Measurements from ENCODE around the gene WDFY1.

The WDFY1 gene

GRCh38 chr2:223944703-223945531 is at the start of gene WDFY1:
Gene WDFY1, minus strand, starts transcription at chr2:223945335. Its CDS starts 51 bp downstream, at chr2:223945284.
- DNase-seq: peak; percentile 90
- in situ Hi-C loops (cut with HindIII; ENCODE audit: low pct_ligation_motif_present, low pct_unique_long_range_greater_than_20kb, low sequenced_read_pairs): no loop called here

GRCh38 chr2:223994562-223995162 is 49.5 kb upstream of the WDFY1 start:
- DNase-seq: no peak
- in situ Hi-C loops (cut with HindIII; ENCODE audit: low pct_ligation_motif_present, low pct_unique_long_range_greater_than_20kb, low sequenced_read_pairs): loop anchor here (25.0 kb wide), 1 partner anchor 293 kb away; no protein-coding TSS in a partner anchor

- DNase-seq: peak; percentile 78
- in situ Hi-C loops (cut with HindIII; ENCODE audit: low pct_ligation_motif_present, low pct_unique_long_range_greater_than_20kb, low sequenced_read_pairs): loop anchor here (25.0 kb wide), 1 partner anchor 294 kb away; no protein-coding TSS in a partner anchor
Measured at GRCh38 chr2:223993634-223994232, 48.6 kb upstream of the WDFY1 start.

- in situ Hi-C loops (cut with HindIII; ENCODE audit: low pct_ligation_motif_present, low pct_unique_long_range_greater_than_20kb, low sequenced_read_pairs): loop anchor here (25.0 kb wide), 1 partner anchor 296 kb away; no protein-coding TSS in a partner anchor
Measured at GRCh38 chr2:223991611-223992010, 46.5 kb upstream of the WDFY1 start.

GRCh38 chr2:223989856-223990232 is 44.7 kb upstream of the WDFY1 start:
- in situ Hi-C loops (cut with HindIII; ENCODE audit: low pct_ligation_motif_present, low pct_unique_long_range_greater_than_20kb, low sequenced_read_pairs): loop anchor here (25.0 kb wide), 1 partner anchor 297 kb away; no protein-coding TSS in a partner anchor
- no peak for DNase-seq

More at GRCh38 chr2:223991611-223992010, 46.5 kb upstream of the WDFY1 start:
- DNase-seq: no peak

GRCh38 chr2:223989206-223989855 is 44.2 kb upstream of the WDFY1 start:
- no peak for DNase-seq
- in situ Hi-C loops (cut with HindIII; ENCODE audit: low pct_ligation_motif_present, low pct_unique_long_range_greater_than_20kb, low sequenced_read_pairs): loop anchor here (25.0 kb wide), 1 partner anchor 298 kb away; no protein-coding TSS in a partner anchor

- in situ Hi-C loops (cut with HindIII; ENCODE audit: low pct_ligation_motif_present, low pct_unique_long_range_greater_than_20kb, low sequenced_read_pairs): loop anchor here (25.0 kb wide), 1 partner anchor 306 kb away; no protein-coding TSS in a partner anchor
Measured at GRCh38 chr2:223981241-223981640, 36.1 kb upstream of the WDFY1 start.

GRCh38 chr2:223980803-223981202 is 35.7 kb upstream of the WDFY1 start:
- DNase-seq: no peak
- in situ Hi-C loops (cut with HindIII; ENCODE audit: low pct_ligation_motif_present, low pct_unique_long_range_greater_than_20kb, low sequenced_read_pairs): loop anchor here (25.0 kb wide), 1 partner anchor 306 kb away; no protein-coding TSS in a partner anchor

More at GRCh38 chr2:223981241-223981640, 36.1 kb upstream of the WDFY1 start:
- no peak for DNase-seq

GRCh38 chr2:223980397-223980735 is 35.2 kb upstream of the WDFY1 start:
- in situ Hi-C loops (cut with HindIII; ENCODE audit: low pct_ligation_motif_present, low pct_unique_long_range_greater_than_20kb, low sequenced_read_pairs): loop anchor here (25.0 kb wide), 1 partner anchor 307 kb away; no protein-coding TSS in a partner anchor
- no peak for DNase-seq

- in situ Hi-C loops (cut with HindIII; ENCODE audit: low pct_ligation_motif_present, low pct_unique_long_range_greater_than_20kb, low sequenced_read_pairs): loop anchor here (25.0 kb wide), 1 partner anchor 307 kb away; no protein-coding TSS in a partner anchor
- no peak for DNase-seq
Measured at GRCh38 chr2:223979730-223980396, 34.7 kb upstream of the WDFY1 start.

GRCh38 chr2:223978451-223978850 is 33.3 kb upstream of the WDFY1 start:
- no peak for DNase-seq
- in situ Hi-C loops (cut with HindIII; ENCODE audit: low pct_ligation_motif_present, low pct_unique_long_range_greater_than_20kb, low sequenced_read_pairs): loop anchor here (25.0 kb wide), 1 partner anchor 309 kb away; no protein-coding TSS in a partner anchor

- no peak for DNase-seq
- in situ Hi-C loops (cut with HindIII; ENCODE audit: low pct_ligation_motif_present, low pct_unique_long_range_greater_than_20kb, low sequenced_read_pairs): loop anchor here (25.0 kb wide), 1 partner anchor 311 kb away; no protein-coding TSS in a partner anchor
Measured at GRCh38 chr2:223976635-223977226, 31.6 kb upstream of the WDFY1 start.

GRCh38 chr2:223973606-223974005 is 28.5 kb upstream of the WDFY1 start:
- in situ Hi-C loops (cut with HindIII; ENCODE audit: low pct_ligation_motif_present, low pct_unique_long_range_greater_than_20kb, low sequenced_read_pairs): no loop called here
- DNase-seq: no peak

GRCh38 chr2:223972656-223973102 is 27.5 kb upstream of the WDFY1 start:
- in situ Hi-C loops (cut with HindIII; ENCODE audit: low pct_ligation_motif_present, low pct_unique_long_range_greater_than_20kb, low sequenced_read_pairs): no loop called here
- no peak for DNase-seq

- in situ Hi-C loops (cut with HindIII; ENCODE audit: low pct_ligation_motif_present, low pct_unique_long_range_greater_than_20kb, low sequenced_read_pairs): no loop called here
- no peak for DNase-seq
Measured at GRCh38 chr2:223971731-223972130, 26.6 kb upstream of the WDFY1 start.

- peak; percentile 72 for DNase-seq
- in situ Hi-C loops (cut with HindIII; ENCODE audit: low pct_ligation_motif_present, low pct_unique_long_range_greater_than_20kb, low sequenced_read_pairs): no loop called here
Measured at GRCh38 chr2:223970343-223971128, 25.4 kb upstream of the WDFY1 start.

GRCh38 chr2:223969856-223970255 is 24.7 kb upstream of the WDFY1 start:
- DNase-seq: no peak
- in situ Hi-C loops (cut with HindIII; ENCODE audit: low pct_ligation_motif_present, low pct_unique_long_range_greater_than_20kb, low sequenced_read_pairs): no loop called here

All from ACHN (cell line).